ENCODE data around the gene STARD7.

The STARD7 gene

GRCh38 chr2:96154506-96155380, 53.9 kb downstream of the STARD7 start:
- no peak for TF ChIP-seq CTCF (conservative IDR thresholded peaks at IDR 0.05; ENCODE audit: low read depth, low read length)
- H3K4me3 ChIP-seq (IDR thresholded peaks at IDR 0.05; ENCODE audit: insufficient read depth, low read depth, low read length) = no peak overlapping the region
- H3K27ac ChIP-seq = no peak overlapping the region
- H3K4me2 ChIP-seq = no peak overlapping the region
- H3K27me3 ChIP-seq (ENCODE audit: insufficient read depth, low read depth) = no peaks in the 10 kb centered on the region
- H3K4me1 ChIP-seq (ENCODE audit: low read depth, poor library complexity, severe bottlenecking) = peaks cover 19% of the 10 kb centered on the region
- no peak overlapping the region for H3K9ac ChIP-seq
- no peaks in the 10 kb centered on the region for H4K20me1 ChIP-seq (ENCODE audit: insufficient read depth)
- no peaks in the 10 kb centered on the region for H3K36me3 ChIP-seq (ENCODE audit: insufficient read depth)
- H3K79me2 ChIP-seq (ENCODE audit: insufficient read depth, low read depth) = no peaks in the 10 kb centered on the region
- H2AFZ ChIP-seq (ENCODE audit: low read depth) = no peak overlapping the region

- H3K79me2 ChIP-seq (ENCODE audit: insufficient read depth, low read depth) = no peaks in the 10 kb centered on the region
- no peaks in the 10 kb centered on the region for H4K20me1 ChIP-seq (ENCODE audit: insufficient read depth)
- no peak overlapping the region for H3K4me2 ChIP-seq
- H3K4me1 ChIP-seq (ENCODE audit: low read depth, poor library complexity, severe bottlenecking) = peaks cover 19% of the 10 kb centered on the region
- H3K27ac ChIP-seq = no peak overlapping the region
- no peak for TF ChIP-seq CTCF (conservative IDR thresholded peaks at IDR 0.05; ENCODE audit: low read depth, low read length)
- no peak overlapping the region for H3K4me3 ChIP-seq (IDR thresholded peaks at IDR 0.05; ENCODE audit: insufficient read depth, low read depth, low read length)
- H2AFZ ChIP-seq (ENCODE audit: low read depth) = no peak overlapping the region
- no peaks in the 10 kb centered on the region for H3K27me3 ChIP-seq (ENCODE audit: insufficient read depth, low read depth)
- H3K36me3 ChIP-seq (ENCODE audit: insufficient read depth) = no peaks in the 10 kb centered on the region
- H3K9ac ChIP-seq = no peak overlapping the region
Observed at GRCh38 chr2:96153991-96154431, 54.6 kb downstream of the STARD7 start.

- H3K36me3 ChIP-seq (ENCODE audit: insufficient read depth) = no peaks in the 10 kb centered on the region
- H3K4me1 ChIP-seq (ENCODE audit: low read depth, poor library complexity, severe bottlenecking) = peaks cover 19% of the 10 kb centered on the region
- H3K27ac ChIP-seq = no peak overlapping the region
- no peaks in the 10 kb centered on the region for H4K20me1 ChIP-seq (ENCODE audit: insufficient read depth)
- no peaks in the 10 kb centered on the region for H3K27me3 ChIP-seq (ENCODE audit: insufficient read depth, low read depth)
- no peak overlapping the region for H3K4me3 ChIP-seq (IDR thresholded peaks at IDR 0.05; ENCODE audit: insufficient read depth, low read depth, low read length)
- H2AFZ ChIP-seq (ENCODE audit: low read depth) = no peak overlapping the region
- no peak overlapping the region for H3K9ac ChIP-seq
- H3K79me2 ChIP-seq (ENCODE audit: insufficient read depth, low read depth) = no peaks in the 10 kb centered on the region
- no peak for TF ChIP-seq CTCF (conservative IDR thresholded peaks at IDR 0.05; ENCODE audit: low read depth, low read length)
- no peak overlapping the region for H3K4me2 ChIP-seq
Observed at GRCh38 chr2:96153291-96153713, 55.3 kb downstream of the STARD7 start.

- no peaks in the 10 kb centered on the region for H3K36me3 ChIP-seq (ENCODE audit: insufficient read depth)
- no peak for TF ChIP-seq CTCF (conservative IDR thresholded peaks at IDR 0.05; ENCODE audit: low read depth, low read length)
- H3K9ac ChIP-seq = no peak overlapping the region
- H3K27ac ChIP-seq = no peak overlapping the region
- peaks cover 26% of the 10 kb centered on the region for H3K4me1 ChIP-seq (ENCODE audit: low read depth, poor library complexity, severe bottlenecking)
- no peaks in the 10 kb centered on the region for H3K27me3 ChIP-seq (ENCODE audit: insufficient read depth, low read depth)
- no peak overlapping the region for H3K4me2 ChIP-seq
- no peak overlapping the region for H3K4me3 ChIP-seq (IDR thresholded peaks at IDR 0.05; ENCODE audit: insufficient read depth, low read depth, low read length)
- H3K79me2 ChIP-seq (ENCODE audit: insufficient read depth, low read depth) = no peaks in the 10 kb centered on the region
- no peaks in the 10 kb centered on the region for H4K20me1 ChIP-seq (ENCODE audit: insufficient read depth)
- no peak overlapping the region for H2AFZ ChIP-seq (ENCODE audit: low read depth)
Observed at GRCh38 chr2:96152304-96153161, 56.1 kb downstream of the STARD7 start.

Measured in KMS-11 (cell line).